K562 (cell line): ENCODE measurements around the gene TSSK6. TPM values are rescaled to one million over a fixed set of nuclear protein-coding genes. Genes with fewer than 3 reads are reported as not detected.

Experiments
- GMEB1 ChIP-seq: fragments of 250-450 bp; sonication (Bioruptor Pico); IDR thresholded peaks from 2 replicates; pipeline ENCODE4 v1.4.0; 2020; ENCODE audit warnings: mild to moderate bottlenecking
- JUNB ChIP-seq: fragments of 450-650 bp; formaldehyde crosslinking; conservative IDR thresholded peaks from 2 replicates; pipeline ENCODE4 v1.4.0; 2020; ENCODE audit warnings: mild to moderate bottlenecking
- KDM4B ChIP-seq, 2 experiments: fragments of 450-650 bp in 1 of 2; sonication (generic) in 1 of 2; IDR thresholded peaks; 2 replicates each; pipeline ENCODE4 v1.6.1; 2016 to 2017; ENCODE audit warnings: borderline replicate concordance in 2 of 2, antibody characterized with exemption in 1 of 2, low read depth in 1 of 2, mild to moderate bottlenecking in 1 of 2
- MEF2A ChIP-seq: IDR thresholded peaks from 2 replicates; pipeline ENCODE4 v1.6.1; 2011; ENCODE audit warnings: low read depth, mild to moderate bottlenecking, low read length, moderate library complexity; ENCODE audit not compliant: control insufficient read depth
- NKRF ChIP-seq: fragments of 450-650 bp; IDR thresholded peaks from 2 replicates; pipeline ENCODE4 v1.6.1; 2016; ENCODE audit warnings: borderline replicate concordance
- PPARD ChIP-seq: fragments of 250-450 bp; sonication (Bioruptor Pico); IDR thresholded peaks from 2 replicates; pipeline ENCODE4 v1.8.0; 2022; ENCODE audit warnings: inconsistent platforms, mild to moderate bottlenecking, moderate library complexity
- SRF ChIP-seq, 2 experiments: fragments of 250-450, 450-650 bp in 1 of 2; sonication (Bioruptor Pico) in 1 of 2; sonication (generic) in 1 of 2; formaldehyde crosslinking; IDR thresholded peaks; 2 replicates each; pipeline versions ENCODE4 v1.5.0 to v1.5.1; 2020 to 2022; ENCODE audit warnings: mild to moderate bottlenecking in 1 of 2, missing genetic modification reagents in 1 of 2
- TBP ChIP-seq: optimal IDR thresholded peaks from 2 replicates; pipeline ENCODE3; 2011; ENCODE audit warnings: low read depth, low read length, improper control_type of control experiment
- TFE3 ChIP-seq: fragments of 450-650 bp; formaldehyde crosslinking; IDR thresholded peaks from 2 replicates; pipeline ENCODE4 v1.4.0; 2020; ENCODE audit warnings: mild to moderate bottlenecking, mixed read lengths
- ZNF561 ChIP-seq: fragments of 450-650 bp; formaldehyde crosslinking; conservative IDR thresholded peaks from 2 replicates; pipeline ENCODE4 v1.4.0; 2020; ENCODE audit warnings: mild to moderate bottlenecking, moderate library complexity
- polyA plus RNA-seq, 8 experiments: library from polyadenylated mRNA; depleted of rRNA in 4 of 8; stranded (reverse) in 5 of 8; unstranded in 3 of 8; fragments of >200 nt; fragmentation: Nextera tagmentation in 2 of 8; fragmentation: Illumina TruSeq in 1 of 8; extraction: Ambion mirVana in 2 of 8; extraction: Trizol in 1 of 8; gene quantifications; 2 replicates each; pipeline versions ENCODE4 v1.2.1 to v1.2.3, GENCODE V29; 2011 to 2014; ENCODE audit warnings: inconsistent platforms in 1 of 8, missing spikeins in 1 of 8
- total RNA-seq, 7 experiments: library from RNA; depleted of rRNA in 6 of 7; stranded (reverse); fragments of >200 nt in 6 of 7; fragmentation: Illumina TruSeq in 2 of 7; extraction: Trizol in 2 of 7; gene quantifications; 2 replicates each; pipeline versions ENCODE4 v1.2.1 to v1.2.3, GENCODE V29; 2011 to 2021; ENCODE audit warnings: low replicate concordance in 1 of 7
- TF ChIP-seq, protein P1 (sequence below), 2 experiments: fragments of 450-650 bp; IDR thresholded peaks; 2 replicates each; pipeline ENCODE4 v1.6.1; 2016
- TF ChIP-seq, protein P2 (sequence below): sonication (generic); formaldehyde crosslinking; IDR thresholded peaks from 2 replicates; pipeline ENCODE4 v1.5.0; 2020; ENCODE audit warnings: missing genetic modification reagents
- TF ChIP-seq, protein P3 (sequence below): fragments of 450-650 bp; IDR thresholded peaks from 2 replicates; pipeline ENCODE4 v1.6.1; 2016

The TSSK6 gene
- total and polyA plus RNA-seq, 9 of the 15 experiments (the other 6 are each of a cell fraction or from before 2014, with no cell fraction given) = 0.21 to 2.6 (median 1.5) TPM; not detected in 3

- TF ChIP-seq TFE3 (CRISPR knock-in tag) (peak; percentile 99), GMEB1 (peak; percentile 36; the same call in 1 of the 2 replicates), PPARD (CRISPR knock-in tag) (no peak), JUNB (peak; percentile 67; the same call in 1 of the 2 replicates), TBP (peak; percentile 43), ZNF561 (CRISPR knock-in tag) (no peak), SRF (CRISPR knock-in tag; IDR thresholded peaks at IDR 0.05) (peak in 1 of 2 experiments; percentile 36; a peak in 1 of 4 replicates), NKRF (0 out of 2 replicates have a peak, but pooled peaks have one; percentile 25), KDM4B (IDR thresholded peaks at IDR 0.05; ENCODE audit: borderline replicate concordance in 2 of 2, low read depth in 1 of 2) (peak in 1 of 2 experiments; percentile 70; a peak in 1 of 4 replicates), MEF2A (no peak)
- TF ChIP-seq, protein P1, sequence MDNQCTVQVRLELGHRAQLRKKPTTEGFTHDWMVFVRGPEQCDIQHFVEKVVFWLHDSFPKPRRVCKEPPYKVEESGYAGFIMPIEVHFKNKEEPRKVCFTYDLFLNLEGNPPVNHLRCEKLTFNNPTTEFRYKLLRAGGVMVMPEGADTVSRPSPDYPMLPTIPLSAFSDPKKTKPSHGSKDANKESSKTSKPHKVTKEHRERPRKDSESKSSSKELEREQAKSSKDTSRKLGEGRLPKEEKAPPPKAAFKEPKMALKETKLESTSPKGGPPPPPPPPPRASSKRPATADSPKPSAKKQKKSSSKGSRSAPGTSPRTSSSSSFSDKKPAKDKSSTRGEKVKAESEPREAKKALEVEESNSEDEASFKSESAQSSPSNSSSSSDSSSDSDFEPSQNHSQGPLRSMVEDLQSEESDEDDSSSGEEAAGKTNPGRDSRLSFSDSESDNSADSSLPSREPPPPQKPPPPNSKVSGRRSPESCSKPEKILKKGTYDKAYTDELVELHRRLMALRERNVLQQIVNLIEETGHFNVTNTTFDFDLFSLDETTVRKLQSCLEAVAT (IDR thresholded peaks at IDR 0.05) = no peak
- TF ChIP-seq, protein P2, sequence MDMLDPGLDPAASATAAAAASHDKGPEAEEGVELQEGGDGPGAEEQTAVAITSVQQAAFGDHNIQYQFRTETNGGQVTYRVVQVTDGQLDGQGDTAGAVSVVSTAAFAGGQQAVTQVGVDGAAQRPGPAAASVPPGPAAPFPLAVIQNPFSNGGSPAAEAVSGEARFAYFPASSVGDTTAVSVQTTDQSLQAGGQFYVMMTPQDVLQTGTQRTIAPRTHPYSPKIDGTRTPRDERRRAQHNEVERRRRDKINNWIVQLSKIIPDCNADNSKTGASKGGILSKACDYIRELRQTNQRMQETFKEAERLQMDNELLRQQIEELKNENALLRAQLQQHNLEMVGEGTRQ = peak; percentile 97
- TF ChIP-seq, protein P3, sequence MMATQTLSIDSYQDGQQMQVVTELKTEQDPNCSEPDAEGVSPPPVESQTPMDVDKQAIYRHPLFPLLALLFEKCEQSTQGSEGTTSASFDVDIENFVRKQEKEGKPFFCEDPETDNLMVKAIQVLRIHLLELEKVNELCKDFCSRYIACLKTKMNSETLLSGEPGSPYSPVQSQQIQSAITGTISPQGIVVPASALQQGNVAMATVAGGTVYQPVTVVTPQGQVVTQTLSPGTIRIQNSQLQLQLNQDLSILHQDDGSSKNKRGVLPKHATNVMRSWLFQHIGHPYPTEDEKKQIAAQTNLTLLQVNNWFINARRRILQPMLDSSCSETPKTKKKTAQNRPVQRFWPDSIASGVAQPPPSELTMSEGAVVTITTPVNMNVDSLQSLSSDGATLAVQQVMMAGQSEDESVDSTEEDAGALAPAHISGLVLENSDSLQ = peak; percentile 82
Observed at GRCh38 chr19:19488875-19489690, 26.3 kb downstream of the TSSK6 start (continued).
